ENCODE results near the gene TCTN1. TPM values are rescaled to one million over a fixed set of nuclear protein-coding genes. Genes with fewer than 3 reads are reported as not detected.

The TCTN1 gene
- 13.4 and 13.6 TPM in 2 replicates for total RNA-seq

DNA sequence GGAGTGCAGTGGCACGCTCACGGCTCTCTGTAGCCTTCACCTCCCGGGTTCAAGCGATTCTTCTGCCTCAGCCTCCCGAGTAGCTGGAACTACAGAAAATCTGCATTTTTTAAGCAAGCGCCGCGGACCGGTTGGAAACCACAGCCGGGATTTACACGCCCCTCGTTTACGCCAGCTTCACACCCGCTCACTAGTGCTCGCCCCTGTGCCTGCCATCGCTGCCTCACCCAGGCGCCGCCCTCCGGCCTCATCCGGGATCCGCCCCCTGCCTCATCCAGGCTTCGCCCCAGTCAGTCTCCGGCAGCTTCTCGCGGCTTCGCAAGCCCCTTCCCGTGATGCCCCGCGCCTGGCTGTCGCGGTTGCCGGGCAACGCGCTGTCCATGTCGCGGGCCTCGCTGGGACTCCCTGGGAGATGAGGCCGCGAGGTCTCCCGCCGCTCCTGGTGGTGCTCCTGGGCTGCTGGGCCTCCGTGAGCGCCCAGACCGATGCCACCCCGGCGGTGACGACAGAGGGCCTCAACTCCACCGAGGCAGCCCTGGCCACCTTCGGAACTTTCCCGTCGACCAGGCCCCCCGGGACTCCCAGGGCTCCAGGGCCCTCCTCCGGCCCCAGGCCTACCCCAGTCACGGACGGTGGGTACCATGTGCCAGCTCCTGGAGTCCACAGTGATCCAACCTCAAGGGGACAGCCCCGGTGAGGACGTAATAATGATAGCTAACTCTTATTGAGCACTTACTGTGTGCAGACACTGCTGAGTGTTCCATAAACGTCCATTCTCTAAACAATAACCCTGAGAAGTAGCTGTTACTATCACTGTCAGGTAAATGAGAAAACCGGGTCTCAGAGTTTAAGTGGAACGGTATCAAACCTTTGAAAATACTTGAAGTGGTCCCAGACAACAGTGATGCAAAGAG is at the start of gene TCTN1:
Gene TCTN1 (plus strand): TSS at position 359 of the 914 bp plus-strand sequence. CDS start 54 bp downstream, at position 413.

DNA sequence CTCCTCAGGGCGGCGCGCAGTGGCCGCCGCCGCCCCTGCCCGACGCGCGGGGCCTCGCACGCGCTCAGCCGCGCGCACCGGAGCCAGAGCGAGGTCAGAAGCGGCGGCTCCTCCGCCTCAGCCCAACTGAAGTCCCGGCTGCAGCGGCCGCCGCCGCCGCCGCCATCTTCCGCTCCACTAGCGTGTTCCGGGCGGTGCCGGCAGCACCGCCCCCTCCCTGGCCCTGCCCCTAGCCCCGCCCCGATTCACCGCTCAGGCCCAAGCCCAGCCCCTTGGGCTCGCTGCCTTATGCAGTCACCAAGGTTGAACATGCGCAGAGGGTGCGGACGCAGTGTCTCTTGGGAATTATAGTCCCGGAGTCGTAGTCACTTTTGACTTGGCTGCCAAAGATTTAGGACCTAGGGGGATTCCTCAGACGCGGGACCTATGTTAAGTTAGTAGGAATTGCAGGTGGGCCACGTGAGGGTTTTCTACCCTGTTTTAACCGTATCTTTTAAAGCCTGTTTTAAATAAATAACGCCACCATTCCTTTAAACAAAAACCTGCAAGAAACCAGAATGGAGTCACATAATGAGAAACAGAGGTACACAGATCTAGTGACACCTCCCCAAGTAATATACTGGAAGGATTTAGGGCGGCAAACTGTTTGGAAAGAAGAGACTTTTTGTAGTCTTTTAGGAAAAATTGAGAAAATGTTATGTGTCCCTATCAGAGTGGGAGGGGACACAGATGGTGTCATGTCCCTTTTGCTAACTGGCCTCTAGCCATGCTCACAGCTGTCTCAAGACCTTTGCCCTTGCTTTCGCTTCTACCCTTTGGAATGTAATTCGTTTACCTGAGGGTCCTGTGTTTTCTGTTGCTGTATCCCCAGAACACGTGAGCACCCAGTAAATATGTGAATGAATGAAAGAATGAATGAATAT is 30.5 kb upstream of the TCTN1 start, which contains the start of gene PPTC7:
Gene PPTC7 (minus strand): TSS at position 182 of the 923 bp plus-strand sequence. CDS start 287 bp downstream, outside the sequence.

DNA sequence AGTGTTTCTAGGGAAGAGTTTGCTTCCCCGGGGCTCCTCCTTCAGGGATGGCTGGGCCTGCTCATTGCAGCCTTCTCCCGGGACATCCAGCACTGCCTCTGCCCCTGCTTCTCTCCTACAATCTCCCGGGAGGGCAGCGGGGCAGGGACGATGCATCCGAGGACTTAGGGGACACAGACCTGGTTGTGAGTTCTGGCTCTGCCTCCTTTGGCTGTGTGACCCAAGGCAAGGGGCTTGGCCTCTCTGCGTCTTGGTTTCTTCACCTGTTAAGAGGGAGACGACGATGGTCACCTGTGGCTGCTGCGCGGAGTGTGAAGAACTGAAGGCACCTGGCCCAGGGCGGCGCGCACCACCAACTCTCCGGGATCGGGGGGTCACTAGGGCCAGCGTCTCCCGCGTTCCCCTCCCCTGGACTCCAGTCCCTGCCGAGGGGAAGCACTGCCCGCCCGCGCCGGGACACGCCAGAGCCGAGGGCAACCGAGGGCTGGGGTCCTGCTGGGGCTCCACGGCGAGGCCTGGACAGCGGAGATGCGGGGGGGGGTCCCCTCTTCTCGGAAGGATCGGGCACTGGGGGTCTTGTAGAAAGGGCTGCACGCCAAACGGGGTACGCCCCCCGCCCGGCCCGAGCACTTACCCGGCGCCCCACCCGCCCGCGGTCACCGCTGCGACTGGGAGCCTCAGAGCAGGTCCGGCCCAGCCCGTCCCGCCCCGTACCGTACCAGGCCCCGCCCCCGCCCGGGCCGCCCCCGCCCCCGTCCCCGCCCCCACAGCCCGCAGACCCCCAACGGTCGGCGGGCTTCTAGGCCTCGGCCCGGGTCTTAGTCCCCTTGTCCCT is 74.7 kb downstream of the TCTN1 start, which contains the start of gene HVCN1:
Gene HVCN1 (minus strand): TSS at position 670 of the 835 bp plus-strand sequence. CDS start 5,870 bp downstream, outside the sequence.

Small RNA genes lying within 50 kb of the gene (small RNA-seq; reads per million reads assigned to genes)
- not detected for gene RN7SL387P

Other genes with a start within 250 kb of the TCTN1 start
- 35.9 and 52.7 TPM in 2 replicates for gene ANAPC7, start 210.4 kb upstream of the TCTN1 start, total RNA-seq
- gene ARPC3, start 163.8 kb upstream of the TCTN1 start, total RNA-seq = 447 and 536 TPM in 2 replicates
- gene GPN3, start 145.9 kb upstream of the TCTN1 start, total RNA-seq = 16.7 and 26.7 TPM in 2 replicates
- 12.0 and 15.0 TPM in 2 replicates for gene FAM216A, start 145.3 kb upstream of the TCTN1 start, total RNA-seq
- gene VPS29, start 112.0 kb upstream of the TCTN1 start, total RNA-seq = 51.0 and 85.5 TPM in 2 replicates
- gene RAD9B, start 111.8 kb upstream of the TCTN1 start, total RNA-seq = 0.19 and 0.33 TPM in 2 replicates
- gene PPTC7, start 30.8 kb upstream of the TCTN1 start, total RNA-seq = 11.8 and 13.9 TPM in 2 replicates
- 1.6 and 2.9 TPM in 2 replicates for gene HVCN1, start 75.0 kb downstream of the TCTN1 start, total RNA-seq
- gene PPP1CC, start 128.8 kb downstream of the TCTN1 start, total RNA-seq = 111 and 145 TPM in 2 replicates
- gene CCDC63, start 232.9 kb downstream of the TCTN1 start, total RNA-seq = not detected in 2 replicates